GM12892 (cell line): Measurements from ENCODE around the gene CNTN4.

Experiments
- DNase-seq: peaks from one replicate; pipeline ENCODE4 v3.0.0; 2011; ENCODE audit not compliant: insufficient read length
- FAIRE-seq: peaks from 2 replicates; lab custom pipeline; 2011; peaks lifted over from hg19 to GRCh38; lab: Jason Lieb, UNC
- POLR2A ChIP-seq: IDR thresholded peaks from 2 replicates; pipeline ENCODE4 v1.6.1; 2011; ENCODE audit warnings: low read depth, low read length, control low read depth
- POLR2AphosphoS5 ChIP-seq: IDR thresholded peaks from 2 replicates; pipeline ENCODE4 v1.6.1; 2011; ENCODE audit warnings: low read depth, low read length, control low read depth
- TAF1 ChIP-seq: IDR thresholded peaks from 2 replicates; pipeline ENCODE4 v1.6.1; 2011; ENCODE audit warnings: low read depth, mild to moderate bottlenecking, control low read depth, low read length, borderline replicate concordance

CNTN4 gene

GRCh38 chr3:2701471-2701870, 602.8 kb downstream of the CNTN4 start:
- DNase-seq (no peak), FAIRE-seq (no peak)
- TF ChIP-seq POLR2A = no peak
- TF ChIP-seq TAF1 = no peak
- TF ChIP-seq POLR2AphosphoS5 = no peak

GRCh38 chr3:2706144-2706835, 607.6 kb downstream of the CNTN4 start:
- TF ChIP-seq POLR2A = no peak
- TF ChIP-seq POLR2AphosphoS5 = no peak
- no peak for TF ChIP-seq TAF1
- FAIRE-seq = peak; percentile 57
- DNase-seq = no peak

GRCh38 chr3:2706836-2707210, 608.2 kb downstream of the CNTN4 start:
- FAIRE-seq = no peak
- no peak for DNase-seq
- TF ChIP-seq TAF1 (no peak), POLR2AphosphoS5 (no peak), POLR2A (no peak)

DNA sequence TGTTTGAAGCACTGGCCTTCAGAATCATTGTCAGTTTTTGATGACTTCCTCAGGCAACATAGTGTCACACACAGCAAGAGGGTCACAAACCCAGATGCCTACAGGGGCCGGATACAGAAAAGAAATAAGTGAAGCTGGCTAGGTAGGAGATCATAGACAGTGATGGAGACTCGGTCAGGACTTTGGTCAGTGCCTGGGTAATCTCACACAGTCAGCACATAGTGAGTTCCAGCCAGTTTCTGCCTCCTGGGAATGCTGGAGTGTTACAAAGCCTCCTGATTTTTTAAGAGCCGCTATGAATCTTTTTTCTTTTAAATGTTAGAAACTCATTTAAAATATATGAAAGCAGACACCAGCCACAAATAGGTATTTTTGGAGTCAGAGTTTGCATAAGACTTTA, 612.4 kb downstream of the CNTN4 start:
- DNase-seq = no peak
- TF ChIP-seq POLR2AphosphoS5 (no peak), POLR2A (no peak), TAF1 (no peak)
- FAIRE-seq = no peak

DNA sequence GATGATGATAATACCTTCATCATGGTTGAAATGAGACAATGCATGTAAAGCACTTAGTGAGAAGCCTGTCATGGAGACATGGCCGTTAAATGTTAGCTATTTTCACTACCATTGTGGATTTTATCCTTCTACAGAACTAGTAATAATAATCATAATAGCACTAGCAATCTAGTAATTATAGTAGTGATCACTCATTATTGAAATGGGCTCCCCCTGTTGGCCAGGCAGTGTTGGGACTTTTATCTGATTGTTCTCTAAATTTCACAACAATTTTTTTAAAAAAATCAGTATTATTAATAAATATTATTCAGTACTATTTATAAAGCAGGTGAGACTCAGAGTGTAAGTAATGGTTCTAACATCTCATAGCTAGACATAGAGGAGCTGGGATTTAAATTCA, 615.3 kb downstream of the CNTN4 start:
- DNase-seq (no peak), FAIRE-seq (no peak)
- no peak for TF ChIP-seq POLR2AphosphoS5
- no peak for TF ChIP-seq TAF1
- TF ChIP-seq POLR2A = no peak

DNA sequence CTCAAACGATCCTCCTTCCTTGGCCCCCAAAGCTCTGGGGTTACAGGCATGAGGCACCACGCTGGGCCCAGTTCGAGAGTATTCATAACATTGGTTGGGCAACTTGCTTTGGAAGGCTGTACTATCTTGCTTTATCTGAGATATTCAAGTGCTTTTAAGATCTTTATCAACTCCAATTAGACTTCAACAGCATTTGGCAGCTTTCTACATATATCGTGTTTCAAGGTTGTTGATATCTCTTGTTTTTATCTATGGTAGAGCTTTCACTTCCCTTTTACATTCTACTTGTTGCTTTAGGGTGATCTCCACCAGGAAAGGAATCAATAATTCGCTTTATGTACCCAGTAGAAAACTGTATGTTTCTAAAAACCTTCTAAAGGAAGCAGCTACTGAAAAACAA, 616.2 kb downstream of the CNTN4 start:
- peak; percentile 62 for FAIRE-seq
- TF ChIP-seq POLR2AphosphoS5 (no peak), POLR2A (no peak), TAF1 (no peak)
- DNase-seq = no peak

- TF ChIP-seq POLR2A = no peak
- FAIRE-seq = no peak
- DNase-seq = no peak
Observed at GRCh38 chr3:2727101-2727500, 628.4 kb downstream of the CNTN4 start.

- FAIRE-seq (no peak), DNase-seq (no peak)
- TF ChIP-seq POLR2A (no peak), POLR2AphosphoS5 (no peak), TAF1 (no peak)
Observed at GRCh38 chr3:2727610-2728318, 629.1 kb downstream of the CNTN4 start.

DNA sequence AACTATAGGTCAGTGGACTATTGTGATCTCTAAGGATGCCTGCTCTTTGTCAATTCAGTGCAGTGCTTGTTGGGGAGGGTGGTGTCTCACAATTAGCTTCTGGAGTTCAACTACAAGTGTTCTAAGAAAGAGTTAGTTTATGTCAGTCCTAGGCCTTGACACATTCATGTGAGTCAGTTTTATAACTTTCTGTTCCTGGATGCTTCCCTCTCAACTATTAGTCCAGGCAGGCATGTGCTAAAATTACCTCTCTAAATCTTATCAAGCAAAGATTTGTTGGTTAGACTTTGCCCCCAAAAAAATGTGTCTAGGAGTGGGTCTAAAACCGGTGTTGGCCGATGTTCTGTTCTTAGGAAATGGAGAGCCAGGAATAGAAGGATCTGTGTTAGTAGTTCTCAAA, 633.2 kb downstream of the CNTN4 start:
- DNase-seq (no peak), FAIRE-seq (no peak)
- TF ChIP-seq TAF1 (no peak), POLR2A (no peak), POLR2AphosphoS5 (no peak)

GRCh38 chr3:2735392-2735894, 636.8 kb downstream of the CNTN4 start:
- DNase-seq (no peak), FAIRE-seq (peak; percentile 67)
- TF ChIP-seq TAF1 = no peak
- no peak for TF ChIP-seq POLR2AphosphoS5
- TF ChIP-seq POLR2A = no peak

GRCh38 chr3:2741516-2741915, 642.9 kb downstream of the CNTN4 start:
- FAIRE-seq (no peak), DNase-seq (no peak)
- TF ChIP-seq POLR2A = no peak
- TF ChIP-seq POLR2AphosphoS5 = no peak
- no peak for TF ChIP-seq TAF1
